HG03571 (cell line): ENCODE measurements around the gene WDR54.

ENCODE experiments used
- ATAC-seq: cut with Tn5 transposase; IDR thresholded peaks from one replicate; pipeline ENCODE4 v1.9.1; 2021; ENCODE audit not compliant: unreplicated experiment

The WDR54 gene

GRCh38 chr2:74474899-74475298 is 53.4 kb downstream of the WDR54 start:
- ATAC-seq: no peak
